Common myeloid progenitor, CD34-positive (primary cell): ENCODE data around the gene PBRM1.

Experiments used
- CTCF ChIA-PET: fragments of 350-600 bp; sonication (Branson Sonifier 250); formaldehyde crosslinking; loops from one replicate; lab custom pipeline; 2021; ENCODE audit warnings: antibody characterized with exemption; lab: Charles Lee
- POLR2A ChIA-PET: fragments of 350-600 bp; sonication (Branson Sonifier 250); formaldehyde crosslinking; loops from one replicate; lab custom pipeline; 2021; ENCODE audit warnings: antibody characterized with exemption; lab: Charles Lee
- DNase-seq, 3 donors: peaks; one replicate each; pipeline versions ENCODE4 v3.0.0 to v3.0.0-alpha.2; 2013
- H3K27ac ChIP-seq, 2 experiments: 1 replicate in 1 of 2; 2 replicates in 1 of 2; pipeline ENCODE4 v1.7.0; 2013; ENCODE audit warnings: inconsistent platforms in 2 of 2, low read length in 2 of 2, mild to moderate bottlenecking in 2 of 2, low read depth in 1 of 2, moderate library complexity in 1 of 2; ENCODE audit not compliant: severe bottlenecking in 2 of 2, insufficient read depth in 1 of 2, poor library complexity in 1 of 2
- H3K27me3 ChIP-seq, 5 experiments: replicated peaks in 2 of 5; 1 replicate in 3 of 5; 2 replicates in 2 of 5; pipeline versions ENCODE4 v1.6.1 to v1.7.0; 2013; ENCODE audit warnings: low read length in 4 of 5, mild to moderate bottlenecking in 2 of 5, moderate library complexity in 2 of 5, inconsistent platforms in 1 of 5; ENCODE audit not compliant: insufficient read depth in 5 of 5, control insufficient read depth in 4 of 5
- H3K36me3 ChIP-seq, 4 experiments: 1 replicate in 2 of 4; 2 replicates in 2 of 4; pipeline versions ENCODE4 v1.6.1 to v1.7.0; 2013; ENCODE audit warnings: low read length in 3 of 4, control low read depth in 1 of 4, mild to moderate bottlenecking in 1 of 4; ENCODE audit not compliant: control insufficient read depth in 4 of 4, insufficient read depth in 4 of 4
- H3K4me1 ChIP-seq, 4 experiments: 1 replicate in 3 of 4; 2 replicates in 1 of 4; pipeline versions ENCODE4 v1.6.1 to v1.7.1; 2013; ENCODE audit warnings: low read length in 3 of 4, mild to moderate bottlenecking in 3 of 4, control low read depth in 1 of 4, inconsistent platforms in 1 of 4, moderate library complexity in 1 of 4; ENCODE audit not compliant: control insufficient read depth in 4 of 4, insufficient read depth in 4 of 4; ENCODE audit errors: control extremely low read depth in 1 of 4
- H3K4me3 ChIP-seq, 7 experiments: 1 replicate in 4 of 7; 2 replicates in 3 of 7; pipeline versions ENCODE4 v1.5.1 to v1.7.0; 2013; ENCODE audit warnings: mild to moderate bottlenecking in 7 of 7, low read length in 6 of 7, moderate library complexity in 6 of 7, inconsistent platforms in 2 of 7, low read depth in 2 of 7, control low read depth in 1 of 7; ENCODE audit not compliant: insufficient read depth in 4 of 7, control insufficient read depth in 1 of 7; ENCODE audit errors: extremely low read depth in 1 of 7
- H3K9me3 ChIP-seq, 5 experiments: 1 replicate in 4 of 5; 2 replicates in 1 of 5; pipeline versions ENCODE4 v1.6.1 to v1.7.1; 2013; ENCODE audit warnings: low read length in 4 of 5, mild to moderate bottlenecking in 2 of 5, inconsistent platforms in 1 of 5, low read depth in 1 of 5, moderate library complexity in 1 of 5; ENCODE audit not compliant: control insufficient read depth in 4 of 5, insufficient read depth in 2 of 5; ENCODE audit errors: control extremely low read depth in 1 of 5
- WGBS: methylation state at CpG from one replicate; pipeline ENCODE4 v1.1.5; 2013; ENCODE audit not compliant: insufficient coverage; 5-methylcytosine and 5-hydroxymethylcytosine counted together

PBRM1 gene

DNA sequence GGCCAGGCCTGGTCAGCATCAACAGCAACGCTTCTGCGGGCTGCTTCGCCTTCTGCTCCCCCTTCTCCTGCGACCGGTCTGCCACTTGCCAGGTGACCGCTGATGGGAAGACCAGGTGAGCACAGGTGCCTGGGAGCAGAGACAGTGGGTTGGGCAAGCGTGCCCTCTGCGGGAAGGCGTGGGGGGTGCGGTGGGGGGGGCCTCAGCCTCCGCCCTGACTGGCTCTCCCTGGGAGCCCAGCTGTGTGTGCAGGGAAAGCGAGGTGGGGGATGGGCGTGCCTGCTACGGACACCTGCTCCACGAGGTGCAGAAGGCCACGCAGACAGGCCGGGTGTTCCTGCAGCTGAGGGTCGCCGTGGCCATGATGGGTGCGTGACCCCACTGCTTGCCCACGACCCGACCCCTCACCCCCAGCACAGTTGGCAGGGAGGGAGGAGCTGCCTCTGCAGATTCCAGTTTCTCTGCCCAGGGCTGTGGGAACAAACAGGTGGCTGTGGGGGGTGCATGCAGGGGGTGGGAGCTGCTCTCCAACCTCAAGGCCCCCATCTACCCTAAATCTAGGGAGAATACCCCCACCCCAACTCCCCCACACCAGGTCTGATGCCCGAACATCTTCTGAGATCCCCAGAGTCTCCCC, 181.8 kb downstream of the PBRM1 start:
- no peak overlapping the region for H3K27ac ChIP-seq
- POLR2A ChIA-PET, result no interaction called here
- no peaks in the 10 kb centered on the region for H3K27me3 ChIP-seq
- H3K4me1 ChIP-seq, result peaks cover 0 to 25% (median 18%) of the 10 kb centered on the region in 4 experiments
- peaks cover 0 to 84% (median under 1%) of the 10 kb centered on the region in 4 experiments for H3K36me3 ChIP-seq
- no peaks in the 10 kb centered on the region for H3K9me3 ChIP-seq
- CTCF ChIA-PET, result interaction anchor here (1.3 kb wide), 1 partner anchor 23 kb away, joined by 3 read pairs; no protein-coding TSS in a partner anchor
- WGBS, result 89% methylated on average over 15 of the region's 23 CpGs
- H3K4me3 ChIP-seq, result no peak overlapping the region
- DNase-seq, result no peak

DNA sequence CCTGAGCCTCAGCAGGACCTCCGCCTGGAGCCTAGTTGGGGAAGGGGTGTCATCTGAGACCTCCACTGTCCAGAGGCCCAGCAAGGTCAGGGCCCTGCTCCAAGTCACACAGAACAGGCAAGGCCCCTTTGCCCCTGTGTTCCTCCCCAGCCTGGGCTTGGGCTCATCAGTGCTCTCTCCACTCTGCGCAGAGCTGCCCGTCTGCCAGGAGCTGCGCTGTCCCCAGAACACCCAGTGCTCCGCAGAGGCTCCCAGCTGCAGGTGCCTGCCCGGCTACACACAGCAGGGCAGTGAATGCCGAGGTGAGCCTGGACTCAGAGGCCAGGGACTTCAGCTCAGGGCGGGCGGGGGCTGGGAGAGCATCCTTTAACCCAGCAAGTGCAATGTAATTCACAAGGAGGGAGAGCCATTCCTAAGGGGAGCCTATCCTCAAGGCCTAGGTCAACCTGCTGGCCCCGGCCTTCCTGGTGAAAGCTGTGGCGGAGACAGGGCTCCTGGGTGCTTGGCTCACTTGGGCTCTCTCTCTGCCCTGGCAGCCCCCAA, 182.8 kb downstream of the PBRM1 start:
- Histone ChIP-seq H3K4me3 (no peak overlapping the region), H3K27ac (no peak overlapping the region), H3K9me3 (no peaks in the 10 kb centered on the region), H3K4me1 (peaks cover 2 to 35% (median 28%) of the 10 kb centered on the region in 4 experiments), H3K36me3 (peaks cover 0 to 77% (median under 1%) of the 10 kb centered on the region in 4 experiments), H3K27me3 (no peaks in the 10 kb centered on the region)
- ChIA-PET CTCF (interaction anchor here (1.5 to 1.9 kb wide), 2 partner anchors 20 to 33 kb away, joined by 3 to 8 read pairs; no protein-coding TSS in a partner anchor), POLR2A (no interaction called here)
- DNase-seq, result no peak
- 99% methylated on average over 11 of the region's 11 CpGs for WGBS

DNA sequence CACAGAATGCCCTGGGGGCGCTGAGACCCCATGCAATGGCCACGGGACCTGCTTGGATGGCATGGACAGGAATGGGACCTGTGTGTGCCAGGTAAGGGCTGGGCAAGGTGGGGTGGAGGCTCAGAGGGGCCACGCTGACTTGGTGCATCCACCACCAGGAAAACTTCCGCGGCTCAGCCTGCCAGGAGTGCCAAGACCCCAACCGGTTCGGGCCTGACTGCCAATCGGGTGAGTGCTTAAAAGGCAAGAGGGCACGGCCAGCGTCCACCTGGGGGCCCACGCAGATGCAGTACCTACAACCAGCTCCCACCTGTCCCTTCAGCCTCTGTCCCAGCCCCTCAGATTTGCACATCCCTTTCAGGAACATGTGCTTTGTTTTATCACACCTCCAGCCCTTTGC, 183.7 kb downstream of the PBRM1 start:
- no peak for DNase-seq
- CTCF ChIA-PET, result interaction anchor here (0.9 to 1.9 kb wide), 5 partner anchors 21 to 34 kb away, joined by 3 to 8 read pairs (median 3); partner anchors contain the start of gene UQCC5
- H3K9me3 ChIP-seq, result no peaks in the 10 kb centered on the region
- H3K27me3 ChIP-seq, result no peaks in the 10 kb centered on the region
- no peak overlapping the region for H3K4me3 ChIP-seq
- WGBS, result 98% methylated on average over 11 of the region's 11 CpGs
- POLR2A ChIA-PET, result no interaction called here
- peaks cover 0 to 69% (median under 1%) of the 10 kb centered on the region in 4 experiments for H3K36me3 ChIP-seq
- no peak overlapping the region for H3K27ac ChIP-seq
- peaks cover 5 to 44% (median 35%) of the 10 kb centered on the region in 4 experiments for H3K4me1 ChIP-seq

DNA sequence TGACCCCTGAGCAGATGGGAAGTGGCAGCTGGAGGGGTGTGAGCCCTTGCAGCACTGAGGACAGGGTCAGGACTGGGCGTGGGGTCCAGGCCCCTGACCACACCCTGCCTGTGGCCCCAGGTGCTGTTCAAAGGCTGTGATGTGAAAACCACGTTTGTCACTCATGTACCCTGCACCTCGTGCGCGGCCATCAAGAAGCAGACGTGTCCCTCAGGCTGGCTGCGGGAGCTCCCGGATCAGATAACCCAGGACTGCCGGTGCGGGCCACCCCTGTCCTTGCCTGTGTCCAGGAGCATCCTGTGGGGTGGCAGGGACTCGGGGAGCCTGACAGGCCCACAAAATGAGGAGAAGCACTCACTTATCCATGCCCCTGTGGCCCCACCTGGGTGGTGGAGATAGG, 184.7 kb downstream of the PBRM1 start:
- WGBS, result 91% methylated on average over 11 of the region's 11 CpGs
- H3K4me1 ChIP-seq, result peaks cover 5 to 53% (median 43%) of the 10 kb centered on the region in 4 experiments
- no peaks in the 10 kb centered on the region for H3K9me3 ChIP-seq
- H3K27me3 ChIP-seq, result no peaks in the 10 kb centered on the region
- no peak overlapping the region for H3K27ac ChIP-seq
- CTCF ChIA-PET, result interaction anchor here (0.9 to 1.9 kb wide), 6 partner anchors 10 to 59 kb away, joined by 3 to 8 read pairs (median 3); partner anchors contain the start of gene UQCC5
- DNase-seq, result no peak
- POLR2A ChIA-PET, result no interaction called here
- no peak overlapping the region for H3K4me3 ChIP-seq
- H3K36me3 ChIP-seq, result peaks cover 0 to 66% (median under 1%) of the 10 kb centered on the region in 4 experiments

DNA sequence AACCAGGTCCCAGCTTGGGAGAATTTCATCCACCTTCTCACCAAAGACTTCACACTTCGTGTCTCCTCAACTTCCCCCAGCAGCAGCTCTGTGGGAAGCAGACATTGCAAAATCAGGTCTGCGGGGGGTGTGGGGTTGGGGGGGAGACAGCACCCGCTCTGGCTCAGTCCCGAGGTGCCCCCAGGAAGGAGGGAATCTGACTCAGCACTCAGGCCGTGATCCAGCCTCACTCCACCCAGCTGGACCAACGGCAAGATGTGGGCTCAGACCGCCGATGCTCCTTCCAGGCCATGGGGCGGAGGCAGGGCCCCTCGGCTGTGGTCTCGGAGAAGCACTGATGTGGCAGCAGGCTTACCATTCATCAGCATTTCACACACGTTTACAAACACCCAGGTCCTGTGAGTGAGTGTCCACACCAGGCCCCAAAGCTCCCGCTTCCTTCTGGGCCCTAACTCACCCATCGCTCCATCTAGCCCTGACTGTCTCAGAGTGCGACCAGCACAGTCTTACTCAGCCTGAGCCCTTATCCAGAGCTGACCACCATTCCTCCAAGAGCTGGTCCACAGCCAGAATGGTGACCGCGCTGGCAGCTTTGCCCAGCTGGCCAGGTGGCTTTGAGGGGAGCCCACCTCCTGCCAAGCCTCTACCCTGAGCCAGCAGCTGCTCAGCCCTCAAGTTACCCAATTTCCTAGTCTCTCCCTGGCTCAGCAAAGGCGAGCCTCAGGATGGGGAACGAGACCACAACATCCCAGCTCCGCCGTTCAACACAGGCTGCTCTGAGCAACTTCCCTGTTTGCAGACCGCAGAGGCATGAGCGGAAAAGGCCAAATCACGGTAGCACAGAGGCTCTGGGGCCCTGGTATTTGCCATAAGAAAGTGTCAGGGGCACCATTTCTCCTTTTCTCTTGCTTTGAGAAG, 187.3 kb downstream of the PBRM1 start:
- ChIA-PET CTCF (interaction anchor here (0.8 to 5.8 kb wide), 8 partner anchors 10 to 63 kb away, joined by 3 to 43 read pairs (median 4); no protein-coding TSS in a partner anchor), POLR2A (interaction anchor here (0.5 to 1.2 kb wide), 6 partner anchors 8 to 137 kb away, joined by 3 to 5 read pairs (median 3); partner anchors contain the start of gene UQCC5)
- peak overlapping the region in 4 of 7 experiments; percentile 3 to 74 (median 43) for H3K4me3 ChIP-seq
- H3K27me3 ChIP-seq, result no peaks in the 10 kb centered on the region
- 8% methylated on average over 22 of the region's 24 CpGs for WGBS
- no peak overlapping the region for H3K27ac ChIP-seq
- no peaks in the 10 kb centered on the region for H3K9me3 ChIP-seq
- H3K36me3 ChIP-seq, result peaks cover 0 to 40% (median 0%) of the 10 kb centered on the region in 4 experiments
- peaks cover 5 to 80% (median 69%) of the 10 kb centered on the region in 4 experiments for H3K4me1 ChIP-seq
- peak; percentile 92 to 96 (median 95) for DNase-seq

DNA sequence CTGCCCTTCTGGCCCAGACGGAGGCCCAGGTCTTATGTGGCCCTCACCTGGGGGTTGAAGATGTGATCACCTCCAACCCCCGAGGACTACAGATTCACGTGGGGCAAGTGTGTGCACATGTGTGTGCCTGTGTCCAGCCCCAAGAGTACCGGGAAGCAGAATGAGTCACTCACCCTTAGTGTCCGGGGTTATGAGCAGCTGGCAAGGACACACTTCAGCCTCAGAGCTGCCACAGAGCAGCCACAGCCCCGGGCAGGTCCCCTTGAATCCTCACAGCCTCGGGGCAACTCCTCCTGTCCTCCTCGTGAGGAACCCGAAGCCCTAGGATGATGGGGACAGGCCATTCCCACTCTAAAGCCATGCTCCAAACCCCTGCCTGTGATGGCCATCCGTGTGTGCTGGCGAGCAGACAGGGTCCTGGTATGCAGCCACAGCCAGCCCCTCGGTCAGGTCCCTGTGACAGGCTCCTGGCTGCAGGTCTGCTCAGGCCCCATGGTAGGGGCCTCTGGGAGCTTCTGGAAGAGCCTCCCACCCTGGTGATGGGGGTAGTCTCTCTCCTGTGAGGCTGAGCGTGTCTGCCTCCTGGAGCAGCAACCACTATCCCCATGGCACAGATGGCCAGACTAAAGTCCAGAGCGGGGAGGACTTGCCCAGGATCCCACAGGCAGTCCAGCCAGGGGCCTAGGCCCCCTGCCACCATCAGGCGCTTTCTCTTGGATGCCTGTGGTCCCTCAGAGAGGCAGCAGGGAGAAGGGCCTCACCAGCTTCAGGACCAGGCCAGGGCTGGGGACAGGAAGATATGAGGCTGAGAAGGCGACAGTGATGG, 189.7 kb downstream of the PBRM1 start:
- no peak overlapping the region for H3K27ac ChIP-seq
- ChIA-PET CTCF (interaction anchor here (0.6 to 5.8 kb wide), 8 partner anchors 22 to 96 kb away, joined by 3 to 43 read pairs (median 3); no protein-coding TSS in a partner anchor), POLR2A (interaction anchor here (0.7 to 1.4 kb wide), 2 partner anchors 36 to 40 kb away, joined by 5 to 6 read pairs; partner anchors contain the start of gene UQCC5)
- H3K4me1 ChIP-seq, result peaks cover 5 to 98% (median 84%) of the 10 kb centered on the region in 4 experiments
- no peaks in the 10 kb centered on the region for H3K9me3 ChIP-seq
- H3K4me3 ChIP-seq, result peak overlapping the region in 4 of 7 experiments; percentile 58 to 74 (median 66)
- DNase-seq, result peak in 2 of 3 donors; percentile 29 to 45
- no peaks in the 10 kb centered on the region for H3K27me3 ChIP-seq
- WGBS, result 65% methylated on average over 13 of the region's 16 CpGs
- H3K36me3 ChIP-seq, result peaks cover 0 to 36% (median 11%) of the 10 kb centered on the region in 4 experiments
